H1 (cell line): Measurements from ENCODE around the gene THG1L. TPM values are rescaled to one million over a fixed set of nuclear protein-coding genes. Genes with fewer than 3 reads are reported as not detected.

Source experiments
- CBX5 ChIP-seq: fragments of 300-800, 300-1000 bp; sonication (generic); IDR thresholded peaks from 2 replicates; pipeline ENCODE4 v1.7.1; 2016; ENCODE audit warnings: antibody characterized with exemption, low read length, low read depth
- CHD7 ChIP-seq: fragments of 300-600 bp; sonication (generic); IDR thresholded peaks from 2 replicates; pipeline ENCODE4 v1.7.1; 2012; ENCODE audit warnings: low read length, moderate library complexity, mild to moderate bottlenecking, inconsistent platforms; ENCODE audit not compliant: insufficient replicate concordance
- GTF2F1 ChIP-seq: IDR thresholded peaks from 2 replicates; pipeline ENCODE4 v1.6.1; 2012; ENCODE audit warnings: low read depth, low read length, improper control_type of control experiment, borderline replicate concordance
- PHF8 ChIP-seq: fragments of 200-600 bp; sonication (generic); conservative IDR thresholded peaks from 2 replicates; pipeline ENCODE4 v1.7.1; 2012; ENCODE audit warnings: low read depth, mild to moderate bottlenecking, inconsistent platforms, low read length, moderate library complexity
- POLR2AphosphoS5 ChIP-seq: IDR thresholded peaks from 2 replicates; pipeline ENCODE4 v1.6.1; 2011; ENCODE audit warnings: low read depth, low read length
- SP4 ChIP-seq: IDR thresholded peaks from 2 replicates; pipeline ENCODE4 v1.6.1; 2012; ENCODE audit warnings: low read length, inconsistent platforms
- TAF1 ChIP-seq: IDR thresholded peaks from 2 replicates; pipeline ENCODE4 v1.6.1; 2011; ENCODE audit warnings: mild to moderate bottlenecking, low read depth, low read length
- polyA plus RNA-seq, 7 experiments: library from polyadenylated mRNA; depleted of rRNA in 3 of 7; stranded (reverse) in 5 of 7; unstranded in 2 of 7; fragments of >200 nt in 5 of 7; fragments of 200-250 nt in 2 of 7; gene quantifications; 1 replicate in 5 of 7; 2 replicates in 1 of 7; 4 replicates in 1 of 7; pipeline versions ENCODE4 v1.2.1 to v1.2.3, GENCODE V29; 2011 to 2013; ENCODE audit warnings: missing spikeins in 2 of 7, mixed read lengths in 2 of 7
- total RNA-seq: library from RNA; stranded (reverse); fragmentation: NEBNext Ultra II Directional; extraction: Animal tissue kit (Norgen Biotek cat#: 25700); gene quantifications from 2 replicates; pipeline ENCODE4 v1.2.1, GENCODE V29; 2021

Gene THG1L
- total and polyA plus RNA-seq, 2 of the 8 experiments (the other 6 are each of a cell fraction or from before 2014, with no cell fraction given), result 8.1 to 12.4 TPM

GRCh38 chr5:157687198-157687554, 44.0 kb upstream of the THG1L start (continued):
- TF ChIP-seq CHD7, result no peak
- no peak for TF ChIP-seq GTF2F1
- no peak for TF ChIP-seq TAF1
- no peak for TF ChIP-seq SP4
- TF ChIP-seq PHF8, result no peak
- no peak for TF ChIP-seq CBX5
- TF ChIP-seq POLR2AphosphoS5, result no peak
- TF ChIP-seq, all 59 proteins: peak for 0
